Gastrocnemius medialis (tissue), 4 donors: ENCODE measurements around the gene KCNG3.

Experiments used
- POLR2A ChIP-seq, 2 donors: fragments of 450-650 bp; IDR thresholded peaks; one replicate each; pipeline ENCODE4 v1.6.1; 2017; ENCODE audit warnings: antibody characterized with exemption in 2 of 2, mild to moderate bottlenecking in 2 of 2, moderate library complexity in 2 of 2
- TF ChIP-seq, protein P1 (sequence below), 5 experiments: fragments of 450-650 bp in 3 of 5; fragments of 200-600 bp in 2 of 5; sonication (generic) in 2 of 5; IDR thresholded peaks in 4 of 5; conservative IDR thresholded peaks in 1 of 5; 1 replicate in 4 of 5; 2 replicates in 1 of 5; pipeline ENCODE4 v1.5.1; 2016 to 2019; ENCODE audit warnings: antibody characterized with exemption in 5 of 5, mild to moderate bottlenecking in 3 of 5, moderate library complexity in 3 of 5

DNA sequence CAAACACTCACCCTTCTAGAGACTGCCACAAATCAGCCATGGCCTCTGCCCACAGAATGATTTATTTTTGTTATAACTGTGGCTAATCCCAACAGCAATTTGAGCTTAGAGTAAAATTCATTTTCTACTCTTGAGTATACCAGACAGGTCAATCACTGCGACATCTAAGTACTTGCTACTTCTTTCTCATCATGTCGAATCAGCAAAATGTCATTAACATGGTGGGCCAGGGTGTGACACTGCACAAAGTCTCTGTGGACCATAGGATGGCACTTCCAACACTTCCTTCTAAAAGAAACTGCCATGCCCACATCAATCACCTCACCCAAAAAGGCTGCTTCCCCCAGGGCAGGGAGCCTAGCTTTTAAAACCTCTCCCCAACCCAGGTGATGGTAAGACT is 64.4 kb downstream of the KCNG3 start:
- TF ChIP-seq, protein P1, sequence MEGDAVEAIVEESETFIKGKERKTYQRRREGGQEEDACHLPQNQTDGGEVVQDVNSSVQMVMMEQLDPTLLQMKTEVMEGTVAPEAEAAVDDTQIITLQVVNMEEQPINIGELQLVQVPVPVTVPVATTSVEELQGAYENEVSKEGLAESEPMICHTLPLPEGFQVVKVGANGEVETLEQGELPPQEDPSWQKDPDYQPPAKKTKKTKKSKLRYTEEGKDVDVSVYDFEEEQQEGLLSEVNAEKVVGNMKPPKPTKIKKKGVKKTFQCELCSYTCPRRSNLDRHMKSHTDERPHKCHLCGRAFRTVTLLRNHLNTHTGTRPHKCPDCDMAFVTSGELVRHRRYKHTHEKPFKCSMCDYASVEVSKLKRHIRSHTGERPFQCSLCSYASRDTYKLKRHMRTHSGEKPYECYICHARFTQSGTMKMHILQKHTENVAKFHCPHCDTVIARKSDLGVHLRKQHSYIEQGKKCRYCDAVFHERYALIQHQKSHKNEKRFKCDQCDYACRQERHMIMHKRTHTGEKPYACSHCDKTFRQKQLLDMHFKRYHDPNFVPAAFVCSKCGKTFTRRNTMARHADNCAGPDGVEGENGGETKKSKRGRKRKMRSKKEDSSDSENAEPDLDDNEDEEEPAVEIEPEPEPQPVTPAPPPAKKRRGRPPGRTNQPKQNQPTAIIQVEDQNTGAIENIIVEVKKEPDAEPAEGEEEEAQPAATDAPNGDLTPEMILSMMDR (IDR thresholded peaks at IDR 0.05 in 4 of 5, conservative IDR thresholded peaks at IDR 0.05 in 1 of 5) = no peak
- TF ChIP-seq POLR2A (IDR thresholded peaks at IDR 0.05) = no peak
